GM12872 (cell line): ENCODE measurements around the gene MAP3K10.
A peak's percentile ranks its signal among the peaks of the same experiment; 100 is the strongest.

Source experiments
- CTCF ChIP-seq: IDR thresholded peaks from 3 replicates; pipeline ENCODE4 v1.5.1; 2011; ENCODE audit warnings: low read depth, mild to moderate bottlenecking, low read length, moderate library complexity; ENCODE audit not compliant: insufficient read depth

Gene MAP3K10

GRCh38 chr19:40217027-40217810, 26.0 kb downstream of the MAP3K10 start:
- peak; percentile 63 for TF ChIP-seq CTCF

- no peak for TF ChIP-seq CTCF
Observed at GRCh38 chr19:40217934-40218890, 27.0 kb downstream of the MAP3K10 start, which contains the start of gene TTC9B. TTC9B (minus strand) TSS chr19:40218384; CDS start chr19:40218381, 3 bp downstream.

GRCh38 chr19:40219721-40220276, 28.6 kb downstream of the MAP3K10 start:
- no peak for TF ChIP-seq CTCF

- TF ChIP-seq CTCF, result no peak
Observed at GRCh38 chr19:40220674-40221073, 29.4 kb downstream of the MAP3K10 start.

- TF ChIP-seq CTCF, result peak; percentile 74
Observed at GRCh38 chr19:40221858-40222619, 30.8 kb downstream of the MAP3K10 start.

GRCh38 chr19:40223135-40223822, 32.1 kb downstream of the MAP3K10 start:
- TF ChIP-seq CTCF, result no peak
